NCI-H1417 treated with DMSO at 0.1 percent for 48 hours (cell line): ENCODE data around the gene C9orf50.
"Not testable (repeated sequence)": the region's sequence is repeated elsewhere in the genome, so short reads cannot be mapped to it uniquely, and the experiment has no call there.

Source experiments
- DNase-seq: peaks from one replicate; lab custom pipeline; 2025; lab: John Stamatoyannopoulos, UW

C9orf50 gene

GRCh38 chr9:129610473-129611306, 10.2 kb downstream of the C9orf50 start:
- no peak for DNase-seq

DNA sequence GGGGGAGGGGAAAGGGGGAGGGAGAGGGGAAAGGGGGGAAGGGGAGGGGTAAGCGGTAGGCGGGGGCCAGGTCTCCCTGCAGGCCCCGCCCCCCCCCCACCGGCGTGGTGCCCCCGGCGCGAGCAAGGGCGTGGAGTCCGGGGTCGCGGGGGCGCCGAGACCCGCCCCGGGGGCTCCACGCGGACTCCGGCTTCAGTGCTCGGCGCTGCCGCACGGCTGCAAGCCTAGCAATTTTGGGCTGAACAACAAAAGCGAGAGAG, 10.8 kb downstream of the C9orf50 start:
- no peak for DNase-seq

GRCh38 chr9:129609486-129610212, 11.3 kb downstream of the C9orf50 start:
- DNase-seq, result no peak

DNA sequence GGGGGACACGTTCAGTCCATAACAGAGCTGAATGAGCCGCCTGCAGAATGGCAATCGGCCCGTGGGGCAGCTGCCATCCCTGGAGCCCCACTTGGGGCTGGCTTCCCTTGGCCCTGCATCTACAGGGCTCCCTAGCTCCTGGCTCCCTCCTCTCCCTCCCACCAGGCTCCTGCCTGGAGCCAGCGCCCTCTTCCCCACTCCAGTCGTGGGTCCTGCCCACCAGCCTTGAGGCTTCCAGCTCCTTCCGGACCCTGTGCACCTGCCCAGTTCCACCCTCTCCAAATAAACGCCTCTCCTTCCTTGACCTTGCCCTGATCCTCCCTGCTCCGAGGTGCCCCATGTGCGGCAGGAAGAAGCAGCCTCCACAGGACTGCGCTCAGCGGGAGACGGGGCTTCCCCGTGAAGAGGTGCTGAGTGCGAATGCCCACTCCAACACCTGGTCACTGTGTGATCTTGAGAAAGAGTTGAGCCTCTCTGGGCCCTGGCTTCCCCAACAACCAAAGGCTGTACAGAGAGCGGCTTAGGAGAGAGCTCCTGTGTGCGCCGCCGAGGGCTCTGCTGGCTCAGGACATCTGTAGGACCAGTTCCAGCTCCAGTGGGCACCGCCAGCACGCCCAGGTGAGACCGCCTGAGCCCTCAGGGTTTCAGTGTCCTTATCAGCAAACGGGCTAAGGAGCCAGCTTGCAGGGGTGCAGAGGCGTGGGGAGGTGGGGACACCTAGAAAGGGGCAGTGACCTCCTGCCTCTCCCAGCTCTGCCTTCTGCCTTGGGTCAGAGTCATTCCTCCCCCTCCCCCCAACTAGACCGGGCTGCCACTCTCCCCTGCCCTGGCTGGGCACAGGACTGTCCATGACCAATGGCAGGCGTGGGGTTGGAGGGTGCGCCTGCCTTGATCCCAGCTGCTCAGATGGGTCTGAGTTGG, 12.1 kb downstream of the C9orf50 start:
- DNase-seq, result no peak

DNA sequence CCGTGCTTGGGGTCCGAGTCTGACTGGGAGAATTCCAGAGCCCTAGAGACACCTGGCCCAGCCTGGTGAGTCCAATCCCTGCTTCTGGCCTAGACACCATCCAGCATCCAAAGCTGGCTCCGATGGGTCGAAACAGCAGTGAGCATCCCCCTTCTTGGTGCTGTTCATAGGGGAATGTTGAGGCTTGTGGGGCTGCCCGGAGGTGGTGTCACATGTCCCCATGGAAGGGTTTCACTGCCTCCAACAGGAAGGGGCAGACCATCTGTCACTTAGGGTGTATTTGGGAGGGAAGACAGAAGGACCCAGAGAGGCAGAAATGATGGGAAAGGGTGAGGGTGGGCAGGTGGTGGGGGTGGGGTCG, 13.9 kb downstream of the C9orf50 start:
- no peak for DNase-seq

- DNase-seq, result no peak
Observed at GRCh38 chr9:129606161-129607026, 14.5 kb downstream of the C9orf50 start.

- no peak for DNase-seq
Observed at GRCh38 chr9:129604766-129605163, 16.1 kb downstream of the C9orf50 start.

DNA sequence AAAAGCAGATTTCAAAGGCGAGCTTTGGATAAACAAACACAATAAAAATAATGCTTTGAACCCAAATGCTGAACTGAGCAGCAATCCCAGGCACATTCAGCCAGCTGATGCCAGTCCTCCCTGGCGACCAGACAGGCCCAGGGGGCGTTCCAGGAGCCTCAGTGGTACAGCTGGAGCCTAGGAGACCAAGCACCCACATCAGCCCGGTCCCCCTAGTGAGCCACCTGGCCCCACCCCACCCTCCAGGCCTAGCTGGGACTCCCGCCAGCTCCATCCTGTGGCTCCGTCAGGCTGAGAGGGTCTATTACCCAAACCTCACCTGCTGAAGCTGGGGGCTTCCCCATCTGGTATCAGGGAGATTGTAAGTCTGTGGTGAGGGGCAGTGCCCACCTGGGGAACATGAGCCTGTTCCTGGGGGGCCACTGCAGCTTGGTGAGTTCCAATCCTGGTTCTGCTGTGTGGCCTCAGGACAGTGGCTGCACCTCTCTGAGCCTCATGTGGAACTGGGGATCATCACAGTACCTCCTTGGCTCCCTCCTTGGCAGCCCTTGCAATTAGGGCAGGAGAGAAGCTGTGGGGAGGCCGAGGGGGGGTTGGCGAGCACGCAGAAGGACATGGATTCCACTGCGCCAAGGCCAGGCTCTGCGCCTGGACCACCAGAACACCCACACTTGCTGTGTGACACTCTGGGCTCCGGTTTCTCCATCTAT, 16.7 kb downstream of the C9orf50 start:
- DNase-seq, result no peak

DNA sequence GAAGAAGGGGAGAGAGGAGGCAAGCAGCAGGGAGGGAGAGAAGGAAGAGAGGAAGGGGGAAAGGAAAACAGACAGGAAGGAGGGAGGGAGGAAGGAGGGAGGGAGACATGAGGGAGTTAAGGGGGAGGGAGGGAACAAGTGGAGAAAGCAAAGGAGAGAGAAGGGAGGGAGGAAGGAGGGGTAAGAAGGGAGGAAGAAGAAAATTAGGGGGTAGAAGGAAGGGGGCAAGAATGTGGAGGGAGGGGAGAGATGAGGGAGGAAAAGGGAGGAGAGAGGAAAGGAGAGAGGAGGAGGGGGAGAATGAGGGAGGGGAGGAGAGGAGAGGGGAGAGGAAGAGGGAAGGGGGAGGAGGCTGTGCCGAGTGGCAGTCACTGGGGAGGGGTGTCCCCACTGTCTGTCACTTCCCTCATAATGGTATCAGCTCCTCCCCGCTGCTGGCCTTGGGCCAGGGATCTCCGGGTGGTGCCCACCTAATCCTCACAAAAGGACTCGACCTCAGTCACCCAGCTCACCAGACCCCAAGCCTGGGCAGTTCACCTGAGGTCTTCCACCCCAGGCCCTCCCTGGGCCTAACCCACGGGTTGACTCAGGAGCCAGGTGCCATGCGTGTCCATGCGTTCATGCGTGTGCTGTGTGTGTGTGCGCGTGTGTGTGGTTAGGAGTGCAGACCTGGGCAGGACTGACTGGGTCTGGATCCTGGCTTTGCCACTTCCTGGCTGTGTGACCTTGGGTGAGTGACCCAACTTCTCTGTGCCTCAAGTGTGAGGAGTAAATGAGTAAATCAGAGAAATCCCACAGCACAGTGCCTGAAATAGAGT, 18.1 kb downstream of the C9orf50 start:
- DNase-seq, result no peak

- DNase-seq, result no peak
Observed at GRCh38 chr9:129601082-129601674, 19.7 kb downstream of the C9orf50 start.

- no peak for DNase-seq
Observed at GRCh38 chr9:129598089-129598596, 22.8 kb downstream of the C9orf50 start.

GRCh38 chr9:129597355-129598088, 23.4 kb downstream of the C9orf50 start:
- no peak for DNase-seq

DNA sequence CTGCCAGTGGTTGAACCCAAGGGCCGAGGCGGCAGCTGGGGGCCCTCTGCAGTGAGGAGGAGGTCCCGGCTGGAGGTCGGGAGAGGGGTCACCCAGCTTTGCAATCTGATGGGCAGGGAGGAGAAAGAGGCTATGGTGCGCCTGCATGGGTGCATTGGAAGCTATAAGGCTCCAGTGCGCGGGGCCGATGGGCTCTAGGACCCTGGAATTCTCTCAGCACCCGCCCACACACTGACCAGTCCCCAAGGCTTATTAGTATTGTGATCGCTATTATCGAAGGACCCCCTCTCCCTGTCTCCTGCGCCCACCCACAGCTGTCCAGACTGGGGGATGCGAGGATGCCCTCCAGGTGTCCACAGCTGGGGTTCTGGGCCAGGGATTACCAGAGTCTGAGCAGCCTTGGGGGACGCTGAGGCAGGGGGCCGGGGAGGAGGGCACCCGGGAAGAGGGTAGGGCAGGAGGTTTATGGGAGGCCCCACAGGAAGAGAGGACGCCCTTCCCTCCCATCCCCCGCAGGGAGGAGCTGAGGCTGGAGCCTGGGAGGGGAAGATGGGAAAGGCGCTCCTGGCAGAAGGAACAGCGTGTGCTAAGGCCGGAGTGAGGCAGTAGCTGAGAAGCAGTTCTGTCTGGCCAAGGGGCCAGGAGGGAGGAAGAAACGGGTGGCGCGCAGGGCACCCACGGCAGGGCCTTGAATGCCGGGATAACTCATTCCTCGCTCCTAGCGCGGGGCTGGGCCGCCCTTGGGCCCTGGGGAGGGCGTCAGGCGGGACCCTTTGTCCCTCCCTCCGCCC, 24.2 kb downstream of the C9orf50 start:
- no peak for DNase-seq

- DNase-seq, result no peak
Observed at GRCh38 chr9:129595903-129596540, 24.9 kb downstream of the C9orf50 start.

GRCh38 chr9:129595311-129595741, 25.6 kb downstream of the C9orf50 start:
- no peak for DNase-seq

DNA sequence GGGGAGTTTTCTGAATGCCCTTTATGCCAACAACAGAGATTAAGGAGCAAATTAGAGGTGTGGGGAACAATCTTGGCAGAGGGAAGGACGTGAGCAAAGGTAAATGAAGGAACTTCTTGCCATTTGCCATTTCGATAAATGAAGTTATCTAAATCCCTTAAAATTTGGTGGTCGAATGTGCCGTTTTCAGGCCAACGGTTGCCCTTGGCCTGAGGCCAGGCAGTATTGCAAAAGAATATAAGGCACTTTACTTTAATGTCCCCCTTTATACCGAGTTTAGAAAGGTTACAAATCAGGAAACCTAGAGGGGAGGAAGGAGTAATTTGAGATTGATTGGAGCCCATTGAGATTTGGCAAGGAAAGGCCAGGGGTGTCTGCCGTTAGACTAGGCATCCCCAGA, 26.3 kb downstream of the C9orf50 start:
- no peak for DNase-seq

DNA sequence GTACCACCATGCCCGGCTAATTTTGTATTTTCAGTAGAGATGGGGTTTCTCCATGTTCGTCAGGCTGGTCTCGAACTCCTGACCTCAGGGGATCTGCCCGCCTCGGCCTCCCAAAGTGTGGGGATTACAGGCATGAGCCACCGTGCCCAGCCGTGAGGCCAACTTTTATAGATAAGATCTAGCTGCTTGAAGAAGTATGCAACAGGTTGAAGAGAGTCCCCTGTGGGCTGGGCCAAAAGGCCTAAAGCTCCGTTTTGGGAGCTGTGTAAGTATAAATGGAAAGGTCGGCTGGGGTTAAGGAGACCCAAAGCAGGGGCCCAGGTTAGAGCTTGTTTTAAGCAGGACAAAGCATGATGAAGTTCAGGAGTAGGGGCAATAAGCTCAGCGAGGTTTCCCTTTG, 28.1 kb downstream of the C9orf50 start:
- DNase-seq, result not testable (repeated sequence)
